HUES48 (cell line): ENCODE results near the gene PLP2.
"Not testable (repeated sequence)": the region's sequence is repeated elsewhere in the genome, so short reads cannot be mapped to it uniquely, and the experiment has no call there.

Source experiments
- H3K27ac ChIP-seq: one replicate; pipeline ENCODE4 v1.7.0; 2013; ENCODE audit warnings: low read depth, low read length, inconsistent platforms
- H3K27me3 ChIP-seq: 2 replicates; pipeline ENCODE4 v1.6.1; 2013; ENCODE audit warnings: mild to moderate bottlenecking, low read length; ENCODE audit not compliant: control insufficient read depth, insufficient read depth
- H3K36me3 ChIP-seq: 2 replicates; pipeline ENCODE4 v1.6.1; 2013; ENCODE audit warnings: low read length; ENCODE audit not compliant: control insufficient read depth, insufficient read depth
- H3K4me1 ChIP-seq: 2 replicates; pipeline ENCODE4 v1.6.1; 2013; ENCODE audit warnings: mild to moderate bottlenecking, low read length; ENCODE audit not compliant: control insufficient read depth, insufficient read depth
- H3K4me3 ChIP-seq: 2 replicates; pipeline ENCODE4 v1.5.1; 2013; ENCODE audit warnings: mild to moderate bottlenecking, low read depth, low read length
- H3K9ac ChIP-seq: 2 replicates; pipeline ENCODE4 v1.6.1; 2013; ENCODE audit warnings: mild to moderate bottlenecking, low read depth, low read length, moderate library complexity
- H3K9me3 ChIP-seq: 2 replicates; pipeline ENCODE4 v1.6.1; 2013; ENCODE audit warnings: low read length; ENCODE audit not compliant: control insufficient read depth, insufficient read depth

Gene PLP2

GRCh38 chrX:49171752-49172279, at the start of gene PLP2:
TSS of gene PLP2 (plus strand) at chrX:49171898. CDS start at chrX:49172001, 103 bp downstream.
- peaks cover 18% of the 10 kb centered on the region for H3K27me3 ChIP-seq
- H3K4me3 ChIP-seq = peak within 1 kb of the TSS; percentile 59
- H3K27ac ChIP-seq = no peak within 1 kb of the TSS
- H3K4me1 ChIP-seq = peaks cover 9% of the 10 kb centered on the region
- H3K9me3 ChIP-seq = peaks cover 25% of the 10 kb centered on the region
- H3K36me3 ChIP-seq = no peaks in the 10 kb centered on the region; the same call in 1 of the 2 replicates
- H3K9ac ChIP-seq = no peak within 1 kb of the TSS

DNA sequence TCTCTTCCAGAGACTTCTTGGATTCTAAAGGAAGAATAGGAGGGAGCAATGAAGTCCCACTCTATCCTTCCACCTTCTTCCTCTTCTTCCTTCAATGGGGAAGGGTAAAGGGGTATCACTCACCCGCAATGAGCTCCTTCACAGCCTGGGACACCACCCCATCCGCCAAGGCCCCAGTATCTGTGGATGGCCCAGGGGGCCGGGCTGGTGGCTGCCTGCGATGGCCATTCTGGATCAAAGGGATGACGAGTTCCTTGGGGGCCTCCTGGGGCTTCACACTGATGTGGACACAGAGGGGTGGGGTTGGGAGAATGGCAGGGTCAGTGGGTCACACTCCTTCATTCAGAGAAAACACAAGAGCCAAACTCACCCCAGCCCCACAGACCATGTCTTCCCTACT, 49.2 kb upstream of the PLP2 start:
- Histone ChIP-seq H3K4me1 (no peaks in the 10 kb centered on the region), H3K27ac (no peak overlapping the region), H3K4me3 (peak overlapping the region; percentile 88), H3K36me3 (peaks cover 16% of the 10 kb centered on the region), H3K9ac (no peak overlapping the region), H3K9me3 (peaks cover 26% of the 10 kb centered on the region), H3K27me3 (no peaks in the 10 kb centered on the region)

- peaks cover 18% of the 10 kb centered on the region; the same call in 1 of the 2 replicates for H3K9me3 ChIP-seq
- H3K27me3 ChIP-seq, H3K4me1 ChIP-seq: not testable (repeated sequence)
Observed at GRCh38 chrX:49127742-49128258, 43.9 kb upstream of the PLP2 start.

GRCh38 chrX:49129427-49129826, 42.3 kb upstream of the PLP2 start:
- H3K27ac ChIP-seq = no peak overlapping the region
- no peak overlapping the region for H3K4me3 ChIP-seq
- no peaks in the 10 kb centered on the region for H3K36me3 ChIP-seq
- no peak overlapping the region for H3K9ac ChIP-seq
- no peaks in the 10 kb centered on the region for H3K27me3 ChIP-seq
- no peaks in the 10 kb centered on the region for H3K4me1 ChIP-seq
- peaks cover 12% of the 10 kb centered on the region; the same call in 1 of the 2 replicates for H3K9me3 ChIP-seq

More at GRCh38 chrX:49127742-49128258, 43.9 kb upstream of the PLP2 start:
- H3K9ac ChIP-seq, H3K4me3 ChIP-seq, H3K27ac ChIP-seq, H3K36me3 ChIP-seq: not testable (repeated sequence)

DNA sequence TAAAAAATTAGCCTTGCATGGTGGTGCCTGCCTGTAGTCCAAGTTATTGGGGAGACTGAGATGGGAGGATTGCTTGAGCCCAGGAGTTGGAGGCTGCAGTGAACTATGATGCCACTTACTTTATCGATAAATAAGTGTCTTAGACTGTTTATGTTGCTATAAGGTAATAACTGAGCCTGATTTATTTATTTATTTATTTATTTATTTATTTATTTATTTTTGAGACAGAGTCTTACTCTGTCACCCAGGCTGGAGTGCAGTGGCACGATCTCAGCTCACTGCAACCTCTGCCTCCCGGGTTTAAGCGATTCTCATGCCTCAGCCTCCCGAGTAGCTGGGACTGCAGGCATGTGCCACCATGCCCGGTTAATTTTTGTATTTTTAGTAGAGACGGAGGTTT, 39.4 kb upstream of the PLP2 start:
- H3K27me3 ChIP-seq, H3K27ac ChIP-seq, H3K9me3 ChIP-seq, H3K9ac ChIP-seq, H3K36me3 ChIP-seq, H3K4me3 ChIP-seq, H3K4me1 ChIP-seq: not testable (repeated sequence)

DNA sequence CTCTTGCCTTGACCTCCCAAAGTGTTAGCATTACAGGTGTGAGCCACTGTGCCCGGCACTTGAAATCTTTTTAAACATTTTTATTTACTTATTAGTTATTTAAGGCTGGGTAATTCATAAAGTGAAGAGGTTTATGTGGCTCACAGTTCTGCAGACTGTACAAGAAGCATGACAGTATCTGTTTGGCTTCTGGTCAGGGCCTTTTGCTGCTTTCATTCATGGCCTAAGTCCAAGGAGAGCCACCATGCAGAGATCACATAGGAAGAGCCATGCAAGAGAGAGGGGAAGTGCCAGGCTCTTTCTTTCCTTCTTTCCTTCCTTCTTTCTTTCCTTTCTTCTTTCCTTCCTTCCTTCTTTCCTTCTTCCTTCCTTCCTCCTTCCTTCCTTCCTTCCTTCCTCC, 37.9 kb upstream of the PLP2 start:
- Histone ChIP-seq H3K27me3 (no peaks in the 10 kb centered on the region), H3K9ac (no peak overlapping the region), H3K4me3 (no peak overlapping the region), H3K9me3 (peaks cover 11% of the 10 kb centered on the region), H3K4me1 (no peaks in the 10 kb centered on the region), H3K36me3 (no peaks in the 10 kb centered on the region), H3K27ac (no peak overlapping the region)

- no peak overlapping the region for H3K27ac ChIP-seq
- H3K36me3 ChIP-seq = no peaks in the 10 kb centered on the region
- H3K9ac ChIP-seq = no peak overlapping the region
- no peaks in the 10 kb centered on the region for H3K4me1 ChIP-seq
- no peak overlapping the region for H3K4me3 ChIP-seq
- H3K27me3 ChIP-seq = no peaks in the 10 kb centered on the region
- peaks cover 24% of the 10 kb centered on the region for H3K9me3 ChIP-seq
Observed at GRCh38 chrX:49137492-49137891, 34.2 kb upstream of the PLP2 start.

DNA sequence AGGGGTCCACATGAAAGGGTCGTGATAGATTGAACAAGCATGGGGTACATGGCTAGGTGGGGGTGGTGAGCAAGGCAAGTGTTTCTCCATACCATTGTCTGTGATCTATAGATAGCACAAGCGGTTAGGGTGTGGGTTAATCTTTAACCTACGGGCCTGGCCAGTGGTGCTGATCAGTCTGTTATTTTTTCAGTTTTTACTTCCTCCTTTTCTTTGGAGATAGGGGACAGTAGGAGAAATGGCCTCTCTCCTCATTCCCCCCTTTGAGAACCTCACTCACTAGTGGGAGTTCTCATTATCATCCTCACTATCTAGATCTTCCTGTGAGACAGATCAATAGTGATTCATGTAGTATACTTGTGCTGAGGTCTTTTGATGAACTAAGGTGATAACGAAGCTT, 32.0 kb upstream of the PLP2 start:
- Histone ChIP-seq H3K27ac (no peak overlapping the region), H3K4me1 (no peaks in the 10 kb centered on the region), H3K27me3 (no peaks in the 10 kb centered on the region), H3K9ac (no peak overlapping the region), H3K4me3 (no peak overlapping the region), H3K9me3 (peaks cover 31% of the 10 kb centered on the region), H3K36me3 (no peaks in the 10 kb centered on the region)

DNA sequence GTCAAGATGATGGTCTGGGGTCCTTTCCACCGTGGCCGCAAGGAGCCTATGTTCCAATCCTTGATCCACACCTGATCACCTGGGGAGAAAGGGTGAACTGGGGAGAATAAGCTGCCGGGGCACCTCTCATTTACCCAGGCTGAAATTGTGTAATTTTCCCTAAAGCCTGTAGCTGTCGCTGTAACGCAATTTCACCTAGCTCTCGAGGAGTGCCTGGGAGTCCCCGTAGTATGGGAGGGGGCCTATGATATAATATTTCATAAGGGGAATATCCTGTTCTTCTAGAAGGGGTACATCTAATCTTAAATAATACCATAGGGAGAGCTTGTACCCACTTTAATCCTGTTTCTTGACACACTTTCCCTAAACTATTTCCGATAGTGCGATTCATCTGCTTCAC, 29.4 kb upstream of the PLP2 start:
- H3K27me3 ChIP-seq, H3K4me1 ChIP-seq, H3K27ac ChIP-seq, H3K9ac ChIP-seq, H3K36me3 ChIP-seq, H3K4me3 ChIP-seq: not testable (repeated sequence)
- peaks cover 44% of the 10 kb centered on the region for H3K9me3 ChIP-seq

- H3K27me3 ChIP-seq, H3K9ac ChIP-seq, H3K36me3 ChIP-seq, H3K4me1 ChIP-seq, H3K4me3 ChIP-seq, H3K27ac ChIP-seq: not testable (repeated sequence)
- H3K9me3 ChIP-seq = peaks cover 49% of the 10 kb centered on the region
Observed at GRCh38 chrX:49143154-49143553, 28.5 kb upstream of the PLP2 start.

- Histone ChIP-seq H3K27me3 (no peaks in the 10 kb centered on the region), H3K4me1 (no peaks in the 10 kb centered on the region), H3K27ac (no peak overlapping the region), H3K9ac (no peak overlapping the region), H3K9me3 (peaks cover 40% of the 10 kb centered on the region), H3K4me3 (no peak overlapping the region), H3K36me3 (no peaks in the 10 kb centered on the region)
Observed at GRCh38 chrX:49147282-49147681, 24.4 kb upstream of the PLP2 start.
